ENCODE measurements around the gene USP48.

DNA sequence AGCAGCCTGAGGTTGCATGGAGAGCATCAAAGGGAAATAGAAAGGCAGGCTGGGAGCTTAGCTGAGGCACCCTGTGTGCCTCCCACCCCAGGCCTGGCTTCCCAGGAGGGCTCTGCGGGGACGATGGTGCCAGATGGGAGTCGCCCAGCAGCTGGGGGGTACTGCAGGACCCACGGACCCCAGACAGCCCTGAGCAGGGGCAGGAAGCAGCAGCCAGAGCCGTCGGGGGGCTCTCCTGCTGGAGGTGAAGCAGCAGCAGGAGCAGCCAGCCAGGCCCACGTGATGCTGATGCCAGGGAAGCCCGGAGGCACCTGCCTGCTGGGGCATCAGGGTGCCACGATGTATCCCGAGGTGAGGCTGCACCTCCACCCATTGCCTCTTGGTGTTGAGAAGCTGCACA lies 134.2 kb downstream of the USP48 start:
- TF ChIP-seq CTCF (IDR thresholded peaks at IDR 0.05) (no peak), POLR2A (IDR thresholded peaks at IDR 0.05) (no peak)

Data from adrenal gland (tissue), 5 donors.